GM19328 (cell line): Measurements from ENCODE around the gene SCARF2.
"Not testable (repeated sequence)": the region's sequence is repeated elsewhere in the genome, so short reads cannot be mapped to it uniquely, and the experiment has no call there.

ENCODE experiments used
- ATAC-seq: cut with Tn5 transposase; IDR thresholded peaks from one replicate; pipeline ENCODE4 v1.9.1; 2021; ENCODE audit warnings: mild to moderate bottlenecking, moderate library complexity; ENCODE audit not compliant: unreplicated experiment

SCARF2 gene

DNA sequence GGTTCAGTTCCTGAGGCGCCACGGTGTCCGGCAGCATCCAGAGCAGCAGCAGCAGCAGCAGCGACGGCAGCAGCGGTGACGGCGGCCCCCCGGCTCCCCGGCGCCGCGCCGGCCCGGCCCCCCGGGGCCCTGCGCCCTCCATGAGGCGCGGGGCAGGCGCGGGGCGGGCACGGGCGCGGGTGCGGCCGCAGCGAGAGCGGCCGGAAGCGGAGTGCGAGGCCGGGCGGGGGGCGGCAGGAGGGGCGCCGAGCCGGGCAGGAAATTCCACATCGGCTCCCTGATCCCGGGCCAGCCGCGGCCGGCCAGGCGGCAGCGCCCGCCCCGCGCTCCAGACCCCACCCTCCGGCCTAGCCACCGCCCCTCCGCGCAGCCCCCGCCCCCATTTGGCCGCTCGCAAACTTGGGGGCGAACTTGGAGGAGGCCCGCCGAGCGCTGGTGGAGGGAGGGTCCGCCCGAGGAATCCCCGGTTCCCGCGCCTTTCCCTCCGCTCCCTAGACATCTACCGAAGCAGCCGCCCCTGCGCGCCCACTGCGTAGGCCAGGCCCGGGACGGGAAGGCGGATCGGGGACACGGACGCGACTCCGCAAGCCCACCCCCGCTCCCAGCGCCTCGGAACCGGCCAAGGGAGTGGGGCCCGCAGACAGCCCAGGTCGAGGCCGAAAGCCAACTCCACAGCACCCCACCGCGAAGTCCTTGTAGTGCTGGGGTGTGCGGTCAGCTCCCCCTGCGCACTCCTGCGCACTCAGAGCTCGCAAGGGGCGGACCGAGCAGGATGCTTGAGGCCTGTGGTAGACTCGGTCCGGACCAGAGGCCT, at the start of gene SCARF2:
Gene SCARF2 (minus strand): TSS at position 213 of the 814 bp plus-strand sequence. CDS start 71 bp downstream, at position 142.
- ATAC-seq, result no peak

DNA sequence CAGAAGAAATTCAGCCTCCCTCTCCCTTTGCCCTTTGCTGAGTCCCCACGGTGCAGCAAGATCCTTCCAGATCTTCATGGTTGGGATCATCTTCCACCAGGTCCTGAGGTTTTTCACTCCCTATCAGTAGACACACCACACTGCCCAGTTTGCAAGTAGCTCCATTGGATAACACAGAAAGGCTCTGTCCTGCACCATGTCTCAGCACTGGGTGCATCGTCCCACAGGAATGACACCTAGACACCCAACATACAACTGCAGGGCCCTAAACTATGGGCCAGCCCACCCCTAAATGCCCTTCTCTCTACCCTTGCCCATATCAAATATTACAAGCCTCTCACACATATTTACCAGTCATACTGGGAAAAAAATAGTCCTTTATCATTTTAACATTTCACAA, 48.6 kb upstream of the SCARF2 start:
- no peak for ATAC-seq

GRCh38 chr22:20484948-20485683, 47.5 kb upstream of the SCARF2 start:
- no peak for ATAC-seq

- no peak for ATAC-seq
These were observed 46.1 kb upstream of the SCARF2 start for GRCh38 chr22:20483771-20484170.

DNA sequence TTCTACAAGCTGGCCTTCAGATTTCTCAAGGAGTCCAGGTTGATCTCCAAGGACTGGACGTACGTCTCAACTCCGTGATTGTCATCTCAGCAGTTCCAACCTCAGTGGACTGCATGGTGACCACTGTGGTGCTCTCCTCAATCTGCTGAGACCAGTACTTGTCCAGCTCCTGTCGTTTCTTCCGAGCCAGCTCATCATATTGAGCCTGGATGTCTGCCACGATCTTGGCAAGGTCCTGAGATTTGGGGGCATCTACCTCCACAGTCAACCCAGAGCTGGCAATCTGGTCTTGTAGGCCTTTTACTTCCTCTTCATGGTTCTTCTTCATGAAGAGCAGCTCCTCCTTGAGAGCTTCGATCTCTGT, 45.5 kb upstream of the SCARF2 start:
- not testable (repeated sequence) for ATAC-seq

GRCh38 chr22:20479612-20480196, 42.1 kb upstream of the SCARF2 start:
- ATAC-seq, result no peak

- not testable (repeated sequence) for ATAC-seq
These were observed 40.4 kb upstream of the SCARF2 start for GRCh38 chr22:20478059-20478458.

DNA sequence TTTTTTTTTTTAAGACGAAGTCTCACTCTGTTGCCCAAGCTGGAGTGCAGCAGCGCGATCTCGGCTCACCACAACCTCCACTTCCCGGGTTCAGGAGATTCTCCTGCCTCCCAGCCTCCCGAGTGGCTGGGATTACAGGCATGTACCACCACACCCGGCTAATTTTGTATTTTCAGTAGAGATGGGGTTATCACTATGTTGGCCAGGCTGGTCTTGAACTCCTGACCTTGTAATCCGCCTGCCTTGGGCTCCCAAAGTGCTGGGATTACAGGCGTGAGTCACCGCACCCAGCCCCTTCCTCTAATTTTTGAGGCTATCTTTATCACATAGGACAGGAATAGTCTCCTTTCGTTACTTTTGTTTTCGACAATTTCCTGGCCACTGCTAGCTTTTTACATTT, 37.9 kb upstream of the SCARF2 start:
- not testable (repeated sequence) for ATAC-seq

DNA sequence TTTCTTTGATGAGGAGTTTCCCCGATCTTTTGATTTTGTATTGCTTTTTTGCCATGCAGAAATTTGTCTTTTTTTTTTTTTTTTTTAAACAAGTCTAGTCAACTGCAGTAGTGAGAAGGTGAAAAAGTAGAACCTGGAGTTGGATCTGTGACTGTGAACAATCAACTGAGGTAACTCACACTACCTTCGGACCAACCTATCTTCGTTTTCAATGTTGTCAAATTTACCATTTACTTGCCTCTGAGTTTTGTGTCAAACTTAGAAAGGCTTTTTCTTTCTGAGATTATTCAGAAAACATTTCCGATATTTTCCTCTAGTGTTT, 37.5 kb upstream of the SCARF2 start:
- no peak for ATAC-seq

DNA sequence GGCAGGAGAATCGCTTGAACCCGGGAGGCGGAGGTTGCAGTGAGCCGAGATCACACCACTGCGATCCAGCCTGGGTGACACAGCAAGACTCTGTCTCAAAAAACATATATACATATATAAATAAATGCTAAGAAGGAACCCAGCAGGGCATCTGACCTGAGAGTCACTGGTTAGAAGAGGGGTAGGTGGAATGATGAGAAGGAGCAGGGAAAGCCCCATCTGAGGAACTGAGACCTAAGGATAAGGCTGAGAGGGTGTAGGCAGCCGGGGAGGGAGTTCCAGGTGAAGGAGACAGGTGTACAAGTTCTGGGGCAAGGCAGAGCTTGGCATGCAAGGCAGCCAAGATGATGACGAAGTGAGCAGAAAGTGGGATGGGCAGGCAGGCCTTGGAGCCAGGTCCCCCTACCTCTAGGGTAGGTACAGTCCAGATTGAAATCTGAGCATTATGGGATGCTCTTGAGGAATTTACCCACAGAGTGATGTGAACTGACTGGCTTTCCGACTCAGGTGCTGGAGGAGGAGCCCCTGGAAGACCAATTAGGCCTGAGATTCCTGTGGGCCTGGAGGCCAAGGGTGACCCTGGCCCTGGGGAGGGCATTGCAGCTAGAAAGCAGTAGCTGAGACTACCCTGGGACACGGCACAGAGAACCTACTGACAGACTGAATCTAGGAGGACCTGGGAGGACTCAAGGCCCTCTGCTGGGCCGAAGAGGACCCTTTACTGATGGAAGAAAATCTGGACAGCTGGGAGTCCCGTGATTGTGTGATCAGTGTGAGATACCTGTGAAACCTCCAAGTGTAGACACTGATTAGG, 35.2 kb upstream of the SCARF2 start:
- no peak for ATAC-seq

- no peak for ATAC-seq
These were observed 33.7 kb upstream of the SCARF2 start for GRCh38 chr22:20471126-20471833.

DNA sequence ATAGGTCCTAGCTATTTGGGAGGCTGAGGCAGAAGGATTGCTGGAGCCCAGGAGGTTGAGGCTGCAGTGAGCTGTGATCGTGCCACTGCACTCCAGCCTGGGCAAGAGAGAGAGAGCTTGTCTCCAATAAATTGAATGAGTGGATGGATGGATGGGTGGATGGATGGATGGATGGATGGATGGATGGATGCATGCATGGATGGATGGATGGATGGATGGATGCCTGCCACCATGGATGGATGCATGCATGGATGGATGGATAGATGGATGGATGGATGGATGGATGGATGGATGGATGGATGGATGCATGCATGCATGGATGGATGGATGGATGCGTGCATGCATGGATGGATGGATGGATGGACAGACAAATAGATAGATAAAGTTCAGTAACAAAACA, 32.9 kb upstream of the SCARF2 start:
- not testable (repeated sequence) for ATAC-seq

GRCh38 chr22:20469110-20469868, 31.7 kb upstream of the SCARF2 start:
- no peak for ATAC-seq

DNA sequence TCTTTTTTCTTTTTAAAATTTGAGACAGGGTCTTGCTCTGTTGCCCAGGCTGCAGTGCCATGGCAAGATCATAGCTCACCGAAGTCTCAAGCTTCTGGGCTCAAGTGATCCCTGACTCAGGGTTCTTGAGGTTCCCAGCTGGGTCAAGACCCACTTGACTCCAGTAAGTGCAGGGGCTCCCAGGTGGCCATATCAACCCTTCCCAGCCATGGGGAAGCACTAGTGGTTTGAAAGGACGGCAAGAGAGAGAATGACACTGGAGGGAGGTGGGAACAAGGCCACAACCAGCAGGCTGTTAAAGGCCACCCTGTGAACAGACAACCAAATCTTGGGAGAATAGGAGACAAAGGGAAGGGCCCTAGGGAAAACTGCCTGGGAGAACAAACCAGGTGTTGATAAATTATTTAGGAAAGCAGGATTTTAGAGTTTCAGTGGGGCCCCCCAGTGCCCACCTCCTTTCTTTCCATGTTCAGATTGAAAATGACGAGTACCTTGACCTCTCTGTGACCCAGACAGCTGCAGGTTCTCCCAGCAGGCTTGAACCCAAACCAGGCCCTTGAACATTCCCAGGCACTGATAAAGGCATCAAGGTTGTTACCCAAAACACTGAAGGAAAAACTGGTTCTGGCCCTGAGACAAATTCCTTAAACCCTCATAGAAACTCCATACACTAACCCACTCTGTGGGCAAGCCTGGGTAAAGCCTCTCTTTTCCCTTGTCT, 29.2 kb upstream of the SCARF2 start:
- ATAC-seq, result no peak

DNA sequence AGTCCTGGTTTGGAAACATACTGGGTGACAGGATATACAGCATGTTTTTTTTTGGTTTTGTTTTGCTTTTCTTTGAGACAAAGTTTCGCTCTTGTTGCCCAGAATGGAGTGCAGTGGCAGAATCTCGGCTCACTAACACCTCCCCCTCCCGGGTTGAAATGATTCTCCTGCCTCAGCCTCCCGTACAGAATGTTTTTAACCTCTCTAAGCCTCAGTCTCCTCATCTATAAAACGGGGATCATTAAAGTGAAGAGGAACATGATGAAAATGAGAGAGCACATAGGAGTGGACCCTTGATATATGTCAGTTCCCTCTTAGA, 28.1 kb upstream of the SCARF2 start:
- ATAC-seq, result no peak

DNA sequence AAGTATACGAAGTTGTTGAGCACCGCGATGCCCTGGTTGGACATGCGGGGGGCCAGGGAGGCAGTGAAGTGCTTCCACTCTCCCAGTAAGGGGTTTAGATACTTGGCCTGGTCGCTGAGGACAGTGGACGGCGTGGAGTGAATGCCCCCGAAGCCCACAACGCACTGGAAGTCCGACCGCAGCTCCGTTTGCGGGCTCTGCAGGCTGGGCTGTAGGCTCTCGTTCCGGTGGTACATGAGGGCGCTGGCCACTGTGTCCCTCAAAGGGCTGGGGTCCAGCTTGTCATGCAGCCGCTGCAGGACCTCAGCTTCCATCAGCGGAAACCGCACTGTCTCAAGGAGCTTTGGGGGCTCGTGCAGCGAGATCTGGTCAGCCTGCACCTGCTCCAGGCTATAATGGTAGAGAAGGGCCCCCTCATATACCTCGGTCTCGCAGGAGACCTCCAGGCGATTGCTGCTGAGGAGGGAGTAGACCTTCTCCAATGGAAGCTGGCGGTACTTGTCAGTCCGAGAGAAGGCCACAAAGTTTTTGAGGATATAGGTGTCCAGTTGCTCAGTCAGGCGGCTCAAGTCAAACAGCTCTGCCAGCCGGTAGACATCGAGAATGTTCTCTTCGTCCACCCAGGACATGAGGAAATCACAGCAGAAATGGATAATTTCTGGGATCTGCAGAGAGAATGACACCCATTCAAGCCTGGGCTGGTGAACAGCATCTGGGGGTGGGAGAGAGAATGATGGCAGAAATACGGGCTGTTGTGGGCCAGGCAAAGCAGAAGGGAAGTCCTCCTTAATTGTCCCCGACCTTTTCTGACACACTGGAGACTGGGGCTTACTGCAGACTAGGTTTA, 27.5 kb upstream of the SCARF2 start:
- ATAC-seq, result no peak

- no peak for ATAC-seq
These were observed 26.5 kb upstream of the SCARF2 start for GRCh38 chr22:20464096-20464614.
